GDM1 (cell line): ENCODE results near the gene HK2.
"Not testable (repeated sequence)": the region's sequence is repeated elsewhere in the genome, so short reads cannot be mapped to it uniquely, and the experiment has no call there.

ENCODE experiments used
- DNase-seq: peaks from one replicate; lab custom pipeline; 2025; lab: John Stamatoyannopoulos, UW

Gene HK2

GRCh38 chr2:74833418-74834233 lies at the start of gene HK2:
Gene HK2 (plus strand): TSS chr2:74834127. CDS start chr2:74834581, 454 bp downstream.
- DNase-seq = peak; percentile 92

- DNase-seq = no peak
These were observed 44.7 kb upstream of the HK2 start for GRCh38 chr2:74789271-74789670.

GRCh38 chr2:74792282-74792681 lies 41.6 kb upstream of the HK2 start:
- DNase-seq = no peak

DNA sequence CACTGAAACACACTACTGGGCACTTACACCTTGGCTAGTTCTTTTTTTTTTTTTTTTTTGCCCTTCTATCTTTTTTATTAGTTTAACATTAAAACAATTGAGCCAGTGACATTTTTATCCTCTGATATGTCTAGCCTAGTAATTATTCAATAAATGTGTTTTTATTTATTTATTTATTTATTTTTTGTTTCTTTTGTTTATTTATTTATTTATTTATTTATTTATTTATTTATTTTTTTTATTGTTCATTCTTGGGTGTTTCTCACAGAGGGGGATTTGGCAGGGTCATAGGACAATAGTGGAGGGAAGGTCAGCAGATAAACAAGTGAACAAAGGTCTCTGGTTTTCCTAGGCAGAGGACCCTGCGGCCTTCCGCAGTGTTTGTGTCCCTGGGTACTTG lies 39.0 kb upstream of the HK2 start:
- DNase-seq = not testable (repeated sequence)

DNA sequence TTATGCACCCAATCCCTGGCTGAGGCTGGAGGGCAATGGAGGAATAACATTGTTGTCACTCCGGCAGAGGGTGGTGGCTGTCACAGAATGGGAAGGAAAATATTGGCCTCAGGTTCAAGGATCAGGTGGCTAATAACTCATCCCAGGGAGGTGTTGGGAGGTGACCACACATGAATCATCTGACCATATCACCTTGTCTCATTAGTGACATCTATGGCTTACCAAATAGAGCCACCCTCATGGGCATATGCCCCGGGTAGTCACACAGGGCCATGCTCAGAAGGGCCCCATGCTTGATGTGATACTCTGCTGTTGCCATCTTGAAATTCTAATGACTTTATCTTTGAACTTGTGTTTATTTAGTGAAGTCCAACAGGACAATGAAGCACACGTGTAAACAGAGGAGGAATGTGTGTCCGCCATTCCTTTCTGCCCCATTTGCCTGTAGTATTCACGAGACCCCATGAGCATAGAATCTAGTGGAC lies 27.5 kb upstream of the HK2 start:
- DNase-seq = no peak

DNA sequence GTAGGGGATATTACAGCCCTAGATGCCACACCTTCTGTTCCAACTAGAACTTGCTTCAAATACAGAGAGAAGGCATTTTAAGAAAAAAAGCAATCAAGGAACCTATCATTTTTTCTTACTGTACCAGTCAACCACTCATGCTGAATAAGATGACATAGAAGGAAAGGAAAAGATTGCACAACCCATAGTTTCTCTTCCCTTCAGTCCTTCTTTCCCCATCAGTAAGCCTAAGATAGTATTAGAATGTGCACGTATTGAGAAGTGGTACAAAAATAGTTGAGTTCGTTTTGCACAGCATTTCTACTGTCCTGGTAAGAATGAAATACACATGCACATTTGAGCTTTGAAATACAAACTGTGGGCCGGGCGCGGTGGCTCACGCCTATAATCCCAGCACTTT lies 27.0 kb upstream of the HK2 start:
- DNase-seq = no peak

- no peak for DNase-seq
These were observed 20.9 kb upstream of the HK2 start for GRCh38 chr2:74812787-74813590.

GRCh38 chr2:74814102-74814501 lies 19.8 kb upstream of the HK2 start:
- no peak for DNase-seq

GRCh38 chr2:74815941-74816340 lies 18.0 kb upstream of the HK2 start:
- DNase-seq = peak; percentile 69

DNA sequence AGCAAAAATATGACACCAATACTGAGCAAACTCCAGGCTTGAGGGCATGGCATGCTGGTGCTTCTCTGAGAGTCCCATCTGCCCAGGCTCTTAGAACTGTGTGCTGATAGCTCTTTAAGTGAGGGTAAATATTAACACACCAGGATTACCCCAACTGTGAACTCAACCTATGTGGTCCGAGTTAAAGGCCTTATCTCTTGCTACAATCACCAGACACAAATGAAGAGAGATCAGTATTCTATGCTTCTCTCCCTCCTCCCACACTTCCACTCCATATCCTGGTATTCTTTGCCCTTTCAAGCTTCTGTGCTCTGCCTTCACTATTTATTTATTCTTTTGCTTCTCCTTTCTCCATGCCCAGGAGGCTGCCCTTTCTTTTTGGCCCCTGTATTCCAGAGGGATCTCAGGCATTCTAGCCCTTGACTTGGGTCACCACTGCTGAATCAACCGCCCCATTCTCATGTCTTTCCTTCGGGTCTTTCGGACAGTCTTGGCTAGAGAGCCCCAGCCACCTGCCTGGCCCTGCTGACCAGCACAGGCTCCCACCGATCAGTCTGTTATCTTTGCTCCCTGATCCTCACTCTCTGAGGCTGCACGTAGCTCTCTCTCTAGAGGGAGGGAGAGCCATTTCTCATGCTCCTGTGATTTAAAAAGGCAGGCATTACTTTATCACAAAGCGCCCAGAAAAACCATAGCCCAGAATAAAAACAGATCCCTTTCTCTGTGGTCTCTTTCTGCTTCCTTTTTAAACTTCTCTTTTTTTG lies 17.2 kb upstream of the HK2 start:
- peak; percentile 44 for DNase-seq

DNA sequence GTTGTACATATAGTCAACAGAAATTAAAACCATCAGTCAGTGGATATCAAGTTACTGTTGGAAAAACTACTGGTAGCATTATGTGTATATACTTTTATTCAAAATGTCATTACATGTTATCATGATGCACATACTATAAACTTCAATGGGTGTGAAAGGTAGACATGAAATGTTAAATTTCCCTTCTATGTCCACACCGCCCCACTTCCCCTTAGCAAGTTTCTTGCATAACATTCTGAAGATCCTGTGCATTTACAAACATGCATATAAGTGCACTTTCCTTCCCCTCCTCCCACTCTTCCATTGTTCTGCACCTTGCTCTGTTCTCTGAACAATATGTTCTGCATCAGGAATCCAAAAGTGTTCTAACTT lies 16.6 kb upstream of the HK2 start:
- no peak for DNase-seq

GRCh38 chr2:74819702-74820101 lies 14.2 kb upstream of the HK2 start:
- DNase-seq = peak; percentile 20

- DNase-seq = no peak
These were observed 12.5 kb upstream of the HK2 start for GRCh38 chr2:74821177-74822126.

DNA sequence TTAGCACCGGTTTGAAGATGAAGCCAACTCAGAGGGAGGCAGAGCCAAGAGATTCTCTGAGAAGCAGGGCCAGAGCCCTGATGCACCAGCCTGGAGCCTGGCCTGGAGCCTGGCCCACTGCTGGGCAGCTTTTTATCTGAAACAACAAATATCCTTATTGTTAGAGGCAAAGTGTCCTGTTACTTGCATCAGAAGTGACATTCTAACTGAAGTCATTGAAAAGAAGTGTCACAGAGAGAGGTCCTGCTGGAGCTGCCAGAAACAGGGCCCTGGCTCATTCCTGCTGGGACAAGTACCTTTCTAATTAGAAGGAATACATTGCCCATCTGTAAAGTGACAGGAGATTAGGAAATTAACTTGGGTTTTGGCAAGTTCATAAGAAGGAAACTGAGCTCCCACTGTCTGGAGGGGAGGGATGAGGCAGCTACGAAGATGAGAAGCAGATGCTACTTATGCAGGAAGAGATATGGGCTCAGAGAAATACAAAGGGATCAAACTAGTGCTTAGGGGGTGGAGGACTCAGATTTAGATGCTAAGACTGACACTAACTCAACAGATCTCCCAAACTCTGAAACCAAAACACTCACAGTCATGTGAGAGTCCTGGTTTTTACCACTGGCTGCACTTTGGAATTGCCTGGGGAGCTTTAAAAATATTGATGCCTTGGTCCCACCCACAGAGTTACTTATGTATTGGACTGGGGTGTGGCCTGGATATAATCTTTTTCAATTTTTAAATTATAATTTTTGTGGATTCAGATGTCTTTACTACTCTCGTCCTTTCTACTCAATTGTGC lies 11.0 kb upstream of the HK2 start:
- DNase-seq = no peak

- DNase-seq = no peak
These were observed 9.2 kb upstream of the HK2 start for GRCh38 chr2:74824679-74825078.

- DNase-seq = no peak
These were observed 5.4 kb upstream of the HK2 start for GRCh38 chr2:74828543-74828942.

GRCh38 chr2:74831693-74832530 lies 2.0 kb upstream of the HK2 start:
- DNase-seq = peak; percentile 73

- not testable (repeated sequence) for DNase-seq
These were observed 386 bp downstream of the HK2 start for GRCh38 chr2:74834234-74834791.
